Activated gamma-delta T cell treated with anti-CD3 and anti-CD28 coated beads, Interleukin-2, amount 50 U/mL, for 16 hours (primary cell): ENCODE data around the gene FOXF1.

Experiments
- DNase-seq: peaks from one replicate; pipeline ENCODE4 v3.0.0-alpha.2; 2020; ENCODE audit warnings: low read depth

The FOXF1 gene

DNA sequence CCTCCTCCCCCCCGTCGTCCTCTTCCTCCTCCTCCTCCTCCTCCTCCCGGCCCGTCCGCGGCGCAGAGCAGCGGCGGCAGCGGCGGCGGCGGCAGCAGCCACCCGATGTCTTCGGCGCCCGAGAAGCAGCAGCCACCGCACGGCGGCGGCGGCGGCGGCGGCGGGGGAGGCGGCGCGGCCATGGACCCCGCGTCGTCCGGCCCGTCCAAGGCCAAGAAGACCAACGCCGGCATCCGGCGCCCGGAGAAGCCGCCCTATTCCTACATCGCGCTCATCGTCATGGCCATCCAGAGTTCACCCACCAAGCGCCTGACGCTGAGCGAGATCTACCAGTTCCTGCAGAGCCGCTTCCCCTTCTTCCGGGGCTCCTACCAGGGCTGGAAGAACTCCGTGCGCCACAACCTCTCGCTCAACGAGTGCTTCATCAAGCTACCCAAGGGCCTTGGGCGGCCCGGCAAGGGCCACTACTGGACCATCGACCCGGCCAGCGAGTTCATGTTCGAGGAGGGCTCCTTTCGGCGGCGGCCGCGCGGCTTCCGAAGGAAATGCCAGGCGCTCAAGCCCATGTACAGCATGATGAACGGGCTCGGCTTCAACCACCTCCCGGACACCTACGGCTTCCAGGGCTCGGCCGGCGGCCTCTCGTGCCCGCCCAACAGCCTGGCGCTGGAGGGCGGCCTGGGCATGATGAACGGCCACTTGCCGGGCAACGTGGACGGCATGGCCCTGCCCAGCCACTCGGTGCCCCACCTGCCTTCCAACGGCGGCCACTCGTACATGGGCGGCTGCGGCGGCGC, at the start of gene FOXF1:
Gene FOXF1, plus strand, starts transcription at position 63 of the 797 bp plus-strand sequence. Its CDS starts 43 bp downstream, at position 106.
- no peak for DNase-seq

DNA sequence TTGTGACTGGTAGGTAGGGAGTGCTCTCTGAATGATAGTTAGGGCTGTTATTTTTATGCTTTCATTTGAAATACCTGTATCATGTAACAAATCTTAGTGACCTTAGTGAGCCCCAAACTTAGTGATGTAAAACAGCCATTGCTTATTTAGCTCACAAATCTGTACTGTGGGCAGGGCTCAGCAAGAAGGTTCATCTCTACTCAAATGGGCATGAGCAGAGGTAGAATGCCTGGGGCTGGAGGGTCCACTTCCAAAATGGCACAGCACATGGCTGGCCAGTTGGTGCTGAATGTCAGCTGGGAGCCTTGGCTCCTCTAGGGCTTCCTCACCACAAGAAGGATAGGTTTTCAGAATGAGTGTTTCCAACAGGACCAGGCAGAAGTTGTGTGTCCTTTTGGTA, 49.3 kb upstream of the FOXF1 start:
- DNase-seq, result no peak

GRCh38 chr16:86462334-86463084, 47.8 kb upstream of the FOXF1 start:
- DNase-seq, result no peak

- no peak for DNase-seq
Measured at GRCh38 chr16:86464044-86464443, 46.3 kb upstream of the FOXF1 start.

DNA sequence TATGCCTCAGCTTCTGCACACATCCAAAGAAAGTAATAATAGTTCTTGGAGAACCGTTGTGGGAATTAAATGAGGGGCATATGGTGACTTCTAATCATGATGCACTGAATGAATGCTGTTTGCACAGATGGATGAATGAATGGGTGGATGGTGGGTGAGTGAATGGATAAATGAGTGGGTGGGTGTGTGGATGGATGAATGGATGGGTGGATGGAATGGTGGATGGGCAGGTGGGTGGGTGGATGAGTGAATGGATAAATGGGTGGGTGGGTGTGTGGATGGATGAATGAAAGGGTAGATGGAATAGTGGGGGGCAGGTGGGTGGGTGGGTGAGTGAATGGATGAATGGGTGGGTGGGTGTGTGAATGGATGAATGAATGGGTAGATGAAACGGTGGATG, 44.9 kb upstream of the FOXF1 start:
- DNase-seq, result no peak

GRCh38 chr16:86466696-86467406, 43.5 kb upstream of the FOXF1 start:
- no peak for DNase-seq

- no peak for DNase-seq
Measured at GRCh38 chr16:86467490-86467889, 42.8 kb upstream of the FOXF1 start.

DNA sequence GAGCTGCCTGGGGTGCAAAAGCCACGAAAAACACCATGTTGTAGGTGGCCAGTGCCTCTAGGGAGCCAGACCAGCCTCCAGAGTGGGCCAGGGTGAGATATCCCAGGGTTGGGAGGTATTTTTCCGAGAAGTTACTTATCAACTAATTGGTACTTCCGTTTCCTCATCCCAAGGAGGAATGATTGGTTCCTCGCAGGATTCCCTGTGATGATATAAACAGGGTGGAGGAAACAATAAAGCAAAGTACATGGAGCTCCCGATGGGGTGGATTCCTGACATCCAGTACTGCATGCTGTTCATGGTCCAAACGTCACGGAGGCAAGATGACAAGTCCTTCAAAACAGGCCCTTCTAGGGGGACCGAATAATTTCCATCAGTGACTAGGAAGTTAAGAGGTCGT, 39.4 kb upstream of the FOXF1 start:
- no peak for DNase-seq

DNA sequence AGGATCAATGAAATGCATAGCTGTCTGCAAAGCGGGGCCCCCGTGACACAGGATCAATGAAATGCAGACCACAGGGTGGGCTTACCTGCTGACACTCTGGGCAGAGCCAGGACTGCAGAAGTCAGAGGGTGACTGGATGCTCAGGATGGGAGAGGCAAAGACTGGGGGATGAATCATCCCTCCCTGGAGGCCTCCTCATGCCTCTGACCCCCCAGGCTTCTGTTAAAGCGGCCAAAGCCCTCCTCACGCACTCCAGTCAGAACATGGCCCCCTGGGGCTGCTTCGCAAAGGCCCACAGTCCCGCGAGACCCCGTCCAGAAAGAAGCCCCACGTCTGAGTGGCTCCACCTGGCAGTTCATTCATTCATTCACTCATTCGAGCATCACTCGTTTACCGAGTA, 38.4 kb upstream of the FOXF1 start:
- no peak for DNase-seq

DNA sequence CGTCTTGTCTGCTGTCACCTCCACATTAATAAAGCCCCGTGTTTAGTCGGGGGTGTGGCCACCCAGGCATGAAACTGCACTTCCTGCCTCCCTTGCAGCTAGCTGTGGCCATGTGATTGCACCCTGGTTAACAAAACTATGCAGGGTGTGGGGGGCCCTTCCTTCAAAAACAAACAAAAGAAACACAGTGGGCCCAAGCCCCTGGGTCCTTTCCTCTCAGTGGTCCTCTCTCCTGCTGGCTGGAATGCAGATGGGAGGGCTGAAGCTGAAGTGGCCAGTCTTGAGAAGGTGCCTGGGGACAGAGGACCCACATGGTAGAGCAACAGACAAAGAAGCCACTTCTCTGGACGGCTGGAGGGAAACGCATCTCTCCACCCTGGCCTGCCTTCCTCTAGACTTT, 38.0 kb upstream of the FOXF1 start:
- DNase-seq, result no peak

DNA sequence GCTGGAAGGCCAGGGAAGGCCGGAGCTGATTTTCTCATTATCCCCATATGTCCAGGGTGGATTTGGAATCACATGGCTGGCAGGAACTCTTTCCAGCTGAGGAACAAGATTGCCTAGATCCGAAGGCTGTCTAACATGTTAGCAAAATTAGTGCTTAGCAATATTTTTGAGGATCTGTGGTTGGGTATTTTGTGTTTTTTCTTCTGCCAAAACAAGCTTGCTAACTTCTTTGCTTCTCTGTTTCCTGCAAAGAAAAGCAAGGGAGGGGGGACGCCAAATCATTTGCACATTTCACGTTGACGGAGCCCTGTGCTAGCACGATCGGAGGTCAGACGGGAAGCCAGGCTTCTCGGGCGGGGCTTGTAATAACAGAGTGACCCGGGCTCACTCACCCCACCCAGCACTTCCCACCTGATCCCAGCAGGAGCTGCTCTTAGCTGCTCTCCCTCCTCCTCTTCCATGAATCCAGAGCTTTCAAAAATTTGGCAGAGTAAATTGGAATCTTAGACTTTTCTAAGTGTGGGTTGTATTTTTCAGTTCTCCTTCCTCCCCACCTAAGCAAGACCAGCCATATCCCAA, 33.3 kb upstream of the FOXF1 start:
- no peak for DNase-seq

DNA sequence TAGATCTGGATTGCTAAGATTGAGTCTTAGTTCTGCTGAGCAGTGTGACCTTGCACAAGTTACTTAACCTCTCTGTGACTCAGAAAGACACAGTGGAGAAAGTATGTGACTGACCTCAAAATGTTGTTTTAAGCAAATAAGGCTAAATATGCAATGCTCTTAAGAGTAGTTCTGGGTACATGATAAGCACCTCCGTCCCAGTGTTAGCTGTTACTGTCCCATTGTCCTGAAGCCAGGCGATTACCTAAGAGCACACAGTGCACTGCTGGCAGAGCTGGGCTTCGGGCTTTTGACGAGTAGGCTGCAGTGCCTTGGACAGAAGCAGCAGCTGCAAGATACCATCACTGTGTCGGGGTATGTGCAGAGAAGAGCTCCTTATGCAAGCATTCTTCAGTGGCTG, 32.7 kb upstream of the FOXF1 start:
- DNase-seq, result no peak

DNA sequence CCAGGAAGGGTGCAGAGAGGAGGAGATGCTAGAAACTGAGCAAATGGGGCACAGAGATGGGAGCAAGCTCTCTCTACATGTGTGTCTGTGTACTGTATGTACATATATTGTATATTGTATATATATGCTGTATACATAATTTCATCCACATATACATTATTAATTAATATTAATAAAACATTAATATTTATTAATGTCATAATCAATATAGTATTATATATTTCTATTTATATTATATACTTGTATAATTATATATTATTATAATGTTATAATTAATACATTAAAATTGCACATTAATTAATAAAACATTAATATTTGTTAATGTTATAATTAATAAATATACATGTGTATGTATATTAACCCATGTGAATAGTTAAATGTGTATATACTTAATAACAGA, 31.5 kb upstream of the FOXF1 start:
- DNase-seq, result no peak

DNA sequence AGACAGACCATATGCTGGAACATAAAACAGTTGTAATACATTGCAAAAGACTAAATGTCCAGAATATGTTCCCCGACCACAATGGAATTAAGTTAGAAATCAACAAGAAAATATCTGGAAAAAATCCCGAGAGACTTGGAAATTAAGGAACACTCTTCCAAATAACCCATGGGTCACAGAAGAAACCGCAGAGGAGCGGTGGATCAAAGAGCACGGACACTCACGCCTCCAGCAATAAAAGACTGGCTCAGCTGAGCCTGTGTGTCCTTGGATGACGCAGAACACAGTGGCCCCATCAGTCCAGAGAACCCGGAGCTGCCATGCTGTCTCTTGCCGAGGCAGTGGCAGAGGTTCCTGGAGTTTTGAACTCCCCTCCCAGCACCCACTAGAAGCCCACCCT, 30.9 kb upstream of the FOXF1 start:
- no peak for DNase-seq

DNA sequence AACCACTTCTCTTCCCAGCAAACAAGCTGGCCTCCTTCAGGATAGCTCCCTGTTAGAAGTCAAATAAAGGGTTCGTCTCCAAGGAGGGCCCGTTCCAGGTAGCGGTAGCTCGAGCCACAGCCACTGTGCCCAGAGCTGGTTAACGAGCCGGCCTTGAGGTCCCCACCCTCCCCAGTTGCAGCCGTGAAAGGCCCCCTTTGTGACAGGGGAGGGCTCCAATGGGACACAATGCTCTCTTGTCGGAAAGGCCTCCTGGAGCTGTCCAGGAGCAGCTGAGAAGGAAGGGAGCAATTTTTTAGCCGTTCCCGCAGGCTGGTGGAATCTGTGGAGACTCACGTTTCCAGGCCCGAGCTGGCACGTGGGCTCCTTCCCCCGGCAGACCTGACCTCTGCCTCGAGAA, 29.9 kb upstream of the FOXF1 start:
- no peak for DNase-seq

GRCh38 chr16:86481607-86482006, 28.7 kb upstream of the FOXF1 start:
- DNase-seq, result no peak

- DNase-seq, result no peak
Measured at GRCh38 chr16:86484240-86484639, 26.1 kb upstream of the FOXF1 start.

DNA sequence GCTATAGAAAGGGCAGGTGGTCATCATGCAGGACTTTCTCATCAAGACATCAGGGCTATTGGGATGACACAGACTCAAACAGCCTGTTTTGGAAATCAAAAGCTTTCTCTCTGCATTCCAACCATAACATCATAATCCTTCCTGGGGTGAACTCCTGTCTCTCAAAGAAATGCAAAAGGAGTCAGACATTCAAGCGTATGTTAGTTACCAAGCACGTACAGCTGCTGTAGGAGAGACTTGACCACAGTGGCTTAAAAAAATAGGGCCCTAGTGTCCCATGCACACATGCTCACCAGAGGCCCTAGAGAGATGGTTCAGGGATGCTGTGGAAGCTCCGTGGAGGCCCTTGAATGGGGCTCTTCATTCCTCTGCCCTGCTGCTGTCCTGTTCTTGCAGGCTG, 24.6 kb upstream of the FOXF1 start:
- DNase-seq, result no peak

- DNase-seq, result no peak
Measured at GRCh38 chr16:86490859-86491639, 19.3 kb upstream of the FOXF1 start.

- no peak for DNase-seq
Measured at GRCh38 chr16:86491640-86492023, 18.7 kb upstream of the FOXF1 start.

DNA sequence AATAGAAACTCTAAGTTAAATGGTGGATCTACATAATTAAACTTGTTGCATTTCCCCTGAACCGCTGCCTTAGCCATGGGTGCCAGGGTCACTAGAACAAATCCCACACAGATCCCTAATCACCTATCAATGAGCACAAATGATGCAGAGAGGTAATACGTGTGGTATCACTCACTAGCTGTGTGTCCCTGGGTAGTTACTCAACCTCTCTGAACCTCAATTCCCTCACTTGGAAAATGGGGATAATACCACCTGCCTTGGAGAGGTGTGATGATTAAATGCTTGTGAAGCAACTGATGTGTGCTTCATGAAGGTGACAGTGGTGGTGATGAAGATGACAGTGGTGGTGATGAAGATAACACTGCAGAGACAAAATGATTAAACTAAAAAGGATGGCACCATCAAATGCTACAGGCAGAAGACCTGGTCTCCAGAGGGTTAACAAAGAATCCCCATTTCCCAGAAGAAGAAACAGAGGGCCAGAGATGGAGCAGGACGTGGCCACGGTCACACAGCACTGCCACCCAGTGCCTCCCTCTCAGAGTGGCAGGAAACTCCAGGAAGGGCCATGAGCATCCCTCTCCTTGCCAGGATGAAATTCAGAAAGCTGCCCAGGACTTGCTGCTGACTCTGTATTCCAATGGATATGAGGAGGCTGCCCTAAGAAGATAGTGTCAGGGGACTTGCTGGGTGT, 17.9 kb upstream of the FOXF1 start:
- no peak for DNase-seq
